Mesangial cell (primary cell): ENCODE measurements around the gene NBPF6. TPM values are rescaled to one million over a fixed set of nuclear protein-coding genes. Genes with fewer than 3 reads are reported as not detected.

Source experiments
- total RNA-seq: library from RNA; depleted of rRNA; stranded (reverse); fragments of >200 nt; gene quantifications from 2 replicates; pipeline ENCODE4 v1.2.3, GENCODE V29; 2015

NBPF6 gene
- 0.16 TPM in 1 of 2 replicates, not detected in the other for total RNA-seq

GRCh38 chr1:108450043-108450442, at the start of gene NBPF6:
Gene NBPF6, plus strand, starts transcription at chr1:108450343. Its CDS starts 259 bp downstream, at chr1:108450602.

Other genes with a start within 250 kb of the NBPF6 start
- 21.2 and 40.4 TPM in 2 replicates for gene SLC25A24, start 250.0 kb upstream of the NBPF6 start, total RNA-seq
- not detected in 2 replicates for gene NBPF4, start 206.3 kb upstream of the NBPF6 start, total RNA-seq
- 3.2 and 7.8 TPM in 2 replicates for gene EEIG2, start 109.8 kb downstream of the NBPF6 start, total RNA-seq
- gene HENMT1, start 210.8 kb downstream of the NBPF6 start, total RNA-seq, result 4.2 TPM in 2 replicates
- 8.0 and 8.6 TPM in 2 replicates for gene PRPF38B, start 242.0 kb downstream of the NBPF6 start, total RNA-seq